ENCODE results near the gene ZNF335.

DNA sequence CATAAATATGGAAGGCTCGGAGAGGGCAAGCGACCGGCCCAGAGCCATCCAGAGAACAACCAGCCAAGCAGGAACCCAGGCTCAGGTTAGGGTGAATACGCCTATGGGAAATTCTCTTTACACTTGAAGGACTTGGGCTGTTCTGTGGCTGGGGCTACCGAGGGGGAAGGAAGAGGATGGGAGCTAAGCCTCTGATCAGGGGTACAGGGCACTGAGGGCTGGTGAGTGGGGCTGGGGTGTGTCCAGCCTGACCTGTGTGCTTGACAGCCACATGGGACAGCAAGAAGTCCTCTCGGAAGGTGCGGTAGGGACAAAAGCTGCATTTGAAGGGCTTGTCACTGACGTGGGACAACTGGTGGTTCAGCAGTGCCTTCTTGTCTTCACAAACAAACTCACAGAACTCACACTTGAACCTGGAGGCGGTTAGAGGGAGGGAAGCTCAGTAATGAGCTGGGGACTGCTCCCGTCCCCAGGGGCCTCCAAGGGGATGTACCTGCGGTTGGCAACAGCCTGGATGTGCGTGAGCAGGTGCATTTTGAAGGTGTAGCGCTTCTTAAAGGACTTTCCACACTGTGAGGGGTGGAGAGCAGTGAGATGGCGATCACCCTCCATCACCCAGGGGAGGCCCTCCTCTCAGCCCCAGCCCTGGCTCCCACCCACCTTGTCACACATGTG is 11.9 kb downstream of the ZNF335 start:
- no peak for TF ChIP-seq POLR2A (IDR thresholded peaks at IDR 0.05)
- TF ChIP-seq, protein P1, sequence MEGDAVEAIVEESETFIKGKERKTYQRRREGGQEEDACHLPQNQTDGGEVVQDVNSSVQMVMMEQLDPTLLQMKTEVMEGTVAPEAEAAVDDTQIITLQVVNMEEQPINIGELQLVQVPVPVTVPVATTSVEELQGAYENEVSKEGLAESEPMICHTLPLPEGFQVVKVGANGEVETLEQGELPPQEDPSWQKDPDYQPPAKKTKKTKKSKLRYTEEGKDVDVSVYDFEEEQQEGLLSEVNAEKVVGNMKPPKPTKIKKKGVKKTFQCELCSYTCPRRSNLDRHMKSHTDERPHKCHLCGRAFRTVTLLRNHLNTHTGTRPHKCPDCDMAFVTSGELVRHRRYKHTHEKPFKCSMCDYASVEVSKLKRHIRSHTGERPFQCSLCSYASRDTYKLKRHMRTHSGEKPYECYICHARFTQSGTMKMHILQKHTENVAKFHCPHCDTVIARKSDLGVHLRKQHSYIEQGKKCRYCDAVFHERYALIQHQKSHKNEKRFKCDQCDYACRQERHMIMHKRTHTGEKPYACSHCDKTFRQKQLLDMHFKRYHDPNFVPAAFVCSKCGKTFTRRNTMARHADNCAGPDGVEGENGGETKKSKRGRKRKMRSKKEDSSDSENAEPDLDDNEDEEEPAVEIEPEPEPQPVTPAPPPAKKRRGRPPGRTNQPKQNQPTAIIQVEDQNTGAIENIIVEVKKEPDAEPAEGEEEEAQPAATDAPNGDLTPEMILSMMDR (IDR thresholded peaks at IDR 0.05): no peak
- no peak for TF ChIP-seq EP300 (IDR thresholded peaks at IDR 0.05)

All from ovary (tissue), 3 donors.